ENCODE data around the gene SMIM45.

- TF ChIP-seq POLR2A (IDR thresholded peaks at IDR 0.05): no peak
- TF ChIP-seq, protein P1, sequence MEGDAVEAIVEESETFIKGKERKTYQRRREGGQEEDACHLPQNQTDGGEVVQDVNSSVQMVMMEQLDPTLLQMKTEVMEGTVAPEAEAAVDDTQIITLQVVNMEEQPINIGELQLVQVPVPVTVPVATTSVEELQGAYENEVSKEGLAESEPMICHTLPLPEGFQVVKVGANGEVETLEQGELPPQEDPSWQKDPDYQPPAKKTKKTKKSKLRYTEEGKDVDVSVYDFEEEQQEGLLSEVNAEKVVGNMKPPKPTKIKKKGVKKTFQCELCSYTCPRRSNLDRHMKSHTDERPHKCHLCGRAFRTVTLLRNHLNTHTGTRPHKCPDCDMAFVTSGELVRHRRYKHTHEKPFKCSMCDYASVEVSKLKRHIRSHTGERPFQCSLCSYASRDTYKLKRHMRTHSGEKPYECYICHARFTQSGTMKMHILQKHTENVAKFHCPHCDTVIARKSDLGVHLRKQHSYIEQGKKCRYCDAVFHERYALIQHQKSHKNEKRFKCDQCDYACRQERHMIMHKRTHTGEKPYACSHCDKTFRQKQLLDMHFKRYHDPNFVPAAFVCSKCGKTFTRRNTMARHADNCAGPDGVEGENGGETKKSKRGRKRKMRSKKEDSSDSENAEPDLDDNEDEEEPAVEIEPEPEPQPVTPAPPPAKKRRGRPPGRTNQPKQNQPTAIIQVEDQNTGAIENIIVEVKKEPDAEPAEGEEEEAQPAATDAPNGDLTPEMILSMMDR (IDR thresholded peaks at IDR 0.05): no peak
These were observed 3.8 kb upstream of the SMIM45 start for GRCh38 chr22:41948142-41948541.

All from prostate gland (tissue), 2 donors.